Endothelial cell of umbilical vein (primary cell): ENCODE measurements around the gene PLPPR2. TPM values are rescaled to one million over a fixed set of nuclear protein-coding genes. Genes with fewer than 3 reads are reported as not detected.
A peak's percentile ranks its signal among the peaks of the same experiment; 100 is the strongest.
"Not testable (repeated sequence)": the region's sequence is repeated elsewhere in the genome, so short reads cannot be mapped to it uniquely, and the experiment has no call there.

Source experiments
- BruUV-seq: library from RNA; stranded (reverse); fragments of 400-500 nt; replicated peaks from 2 replicates; lab custom pipeline; 2021; lab: Mats Ljungman, UMichigan
- CTCF ChIA-PET: fragments of 300-600, 350-600 bp; sonication (Branson Sonifier 250); formaldehyde crosslinking; loops from one replicate; lab custom pipeline; 2021; ENCODE audit warnings: antibody characterized with exemption, inconsistent platforms; lab: Charles Lee
- POLR2A ChIA-PET: fragments of 300-600, 350-600 bp; sonication (Branson Sonifier 250); formaldehyde crosslinking; loops from one replicate; lab custom pipeline; 2021; ENCODE audit warnings: antibody characterized with exemption, inconsistent platforms; lab: Charles Lee
- DNase-seq: peaks from one replicate; pipeline ENCODE4 v3.0.0-alpha.2; 2011; ENCODE audit warnings: low read depth, low spot score
- FAIRE-seq: peaks from 2 replicates; lab custom pipeline; 2011; peaks lifted over from hg19 to GRCh38; lab: Jason Lieb, UNC
- H2AFZ ChIP-seq: 2 replicates; pipeline ENCODE4 v1.6.0; 2012; ENCODE audit warnings: low read depth, low read length, control low read depth, inconsistent platforms
- H3K27ac ChIP-seq: 2 replicates; pipeline ENCODE4 v1.5.1; 2011; ENCODE audit warnings: low read depth, mild to moderate bottlenecking, control low read depth, low read length, moderate library complexity; ENCODE audit not compliant: insufficient read depth
- H3K27me3 ChIP-seq, 2 experiments: 2 replicates each; pipeline versions ENCODE4 v1.6.0 to v1.6.1; 2011; ENCODE audit warnings: low read length in 2 of 2, mixed read lengths in 1 of 2; ENCODE audit not compliant: control insufficient read depth in 2 of 2, insufficient read depth in 2 of 2
- H3K36me3 ChIP-seq, 2 experiments: 2 replicates in 1 of 2; 3 replicates in 1 of 2; pipeline ENCODE4 v1.5.1; 2011; ENCODE audit warnings: low read length in 2 of 2, mild to moderate bottlenecking in 1 of 2, moderate library complexity in 1 of 2; ENCODE audit not compliant: control insufficient read depth in 2 of 2, insufficient read depth in 2 of 2; ENCODE audit errors: extremely low read depth in 1 of 2
- H3K4me1 ChIP-seq: 3 replicates; pipeline ENCODE4 v1.5.1; 2011; ENCODE audit warnings: mild to moderate bottlenecking, low read length; ENCODE audit not compliant: control insufficient read depth, insufficient read depth; ENCODE audit errors: extremely low read depth
- H3K4me2 ChIP-seq: 2 replicates; pipeline ENCODE4 v1.6.1; 2011; ENCODE audit warnings: low read length, control low read depth, mixed read lengths; ENCODE audit not compliant: insufficient read depth
- H3K4me3 ChIP-seq, 3 experiments: fragments of 200-600 bp in 1 of 3; sonication (generic), shearing (Covaris generic) in 1 of 3; replicated peaks in 1 of 3; 2 replicates each; pipeline ENCODE4 v1.5.1; 2011 to 2016; ENCODE audit warnings: control low read depth in 3 of 3, low read length in 3 of 3, mild to moderate bottlenecking in 2 of 3, inconsistent platforms in 1 of 3, low read depth in 1 of 3, moderate library complexity in 1 of 3; ENCODE audit not compliant: insufficient read depth in 1 of 3
- H3K79me2 ChIP-seq: 2 replicates; pipeline ENCODE4 v1.6.0; 2012; ENCODE audit warnings: low read length, inconsistent platforms; ENCODE audit not compliant: control insufficient read depth, insufficient read depth
- H3K9ac ChIP-seq: replicated peaks from 2 replicates; pipeline ENCODE3; 2011; ENCODE audit warnings: low read length, control low read depth; ENCODE audit not compliant: insufficient read depth; ENCODE audit errors: extremely low read depth
- H3K9me1 ChIP-seq: replicated peaks from 3 replicates; pipeline ENCODE4 v1.6.0; 2011; ENCODE audit warnings: mild to moderate bottlenecking, low read length; ENCODE audit not compliant: control insufficient read depth, insufficient read depth; ENCODE audit errors: extremely low read depth
- H3K9me3 ChIP-seq: replicated peaks from 2 replicates; pipeline ENCODE4 v1.5.1; 2012; ENCODE audit warnings: low read length, inconsistent platforms; ENCODE audit not compliant: control insufficient read depth, insufficient read depth
- H4K20me1 ChIP-seq: replicated peaks from 2 replicates; pipeline ENCODE3; 2011; ENCODE audit warnings: mild to moderate bottlenecking, low read length; ENCODE audit not compliant: control insufficient read depth, insufficient read depth; ENCODE audit errors: extremely low read depth
- CTCF ChIP-seq, 2 donors: IDR thresholded peaks; 1 replicate in 1 of 2; 2 replicates in 1 of 2; pipeline ENCODE4 v1.5.1; 2011; ENCODE audit warnings: low read length in 2 of 2, mild to moderate bottlenecking in 2 of 2, moderate library complexity in 2 of 2, control low read depth in 1 of 2, inconsistent platforms in 1 of 2, low read depth in 1 of 2; ENCODE audit not compliant: insufficient read depth in 1 of 2; ENCODE audit errors: extremely low read depth in 1 of 2
- JUN ChIP-seq: IDR thresholded peaks from 2 replicates; pipeline ENCODE4 v1.6.1; 2011; ENCODE audit warnings: borderline replicate concordance, low read depth; ENCODE audit not compliant: insufficient read length, insufficient read depth
- dilution Hi-C: fragments of 300-500 bp; cut with MboI; formaldehyde crosslinking; loops from one replicate; pipeline ENCODE4 v1.15.0; 2019; ENCODE audit warnings: low sequenced_read_pairs; ENCODE audit not compliant: extremely low pct_ligation_motif_present
- intact Hi-C: fragments of 100-400 bp; cut with micrococcal nuclease; formaldehyde crosslinking; loops from one replicate; pipeline ENCODE4 v1.10.0; 2022
- polyA plus RNA-seq, 4 experiments: library from polyadenylated mRNA; depleted of rRNA in 3 of 4; stranded (reverse) in 3 of 4; unstranded in 1 of 4; fragments of >200 nt; gene quantifications; 2 replicates each; pipeline versions ENCODE4 v1.2.1 to v1.2.3, GENCODE V29; 2011 to 2012; ENCODE audit warnings: missing spikeins in 1 of 4
- total RNA-seq: library from RNA; stranded (reverse); gene quantifications from 2 replicates; pipeline ENCODE4 v1.2.3, GENCODE V29; 2021

Gene PLPPR2
- total and polyA plus RNA-seq, 2 donors (not counting 3 experiments of a cell fraction or from before 2014, with no cell fraction given), result 23.7 to 28.7 TPM

GRCh38 chr19:11405846-11406643, 50.8 kb downstream of the PLPPR2 start:
- Histone ChIP-seq H3K9ac (no peak overlapping the region), H3K4me2 (no peak overlapping the region), H3K9me1 (no peaks in the 10 kb centered on the region), H3K36me3 (no peaks in the 10 kb centered on the region), H3K4me1 (no peaks in the 10 kb centered on the region), H3K27ac (no peak overlapping the region), H3K9me3 (no peaks in the 10 kb centered on the region), H3K4me3 (no peak overlapping the region), H2AFZ (peak overlapping the region; percentile 54), H3K27me3 (no peaks in the 10 kb centered on the region), H4K20me1 (no peaks in the 10 kb centered on the region), H3K79me2 (no peaks in the 10 kb centered on the region)
- ChIA-PET POLR2A (no interaction called here), CTCF (interaction anchor here (0.6 to 2.7 kb wide), 8 partner anchors 16 to 112 kb away, joined by 3 to 22 read pairs (median 4); partner anchors contain the start of genes EPOR and SWSAP1)
- intact Hi-C loops (loop anchor here (2.0 kb wide), 1 partner anchor 21 kb away; the partner anchor contains the start of gene EPOR), dilution Hi-C loops (no loop called here)
- no TSS peak for BruUV-seq
- TF ChIP-seq JUN (no peak), CTCF (IDR thresholded peaks at IDR 0.05; ENCODE audit: extremely low read depth in 1 of 2, insufficient read depth in 1 of 2, low read depth in 1 of 2, low read length in 2 of 2) (peak in 1 of 2 donors; percentile 53)
- no peak for DNase-seq
- no peak for FAIRE-seq

- CTCF ChIA-PET, result interaction anchor here (1.1 to 2.7 kb wide), 8 partner anchors 15 to 113 kb away, joined by 3 to 22 read pairs (median 4); partner anchors contain the start of genes EPOR and SWSAP1
- DNase-seq, H3K36me3 ChIP-seq, dilution Hi-C loops, H3K4me3 ChIP-seq, H3K4me2 ChIP-seq, H3K9me3 ChIP-seq, H3K79me2 ChIP-seq, BruUV-seq, H4K20me1 ChIP-seq, H3K27me3 ChIP-seq, H3K4me1 ChIP-seq, POLR2A ChIA-PET, H3K9me1 ChIP-seq, H3K27ac ChIP-seq, H2AFZ ChIP-seq, FAIRE-seq, H3K9ac ChIP-seq: not testable (repeated sequence)
- intact Hi-C loops, result loop anchor here (2.0 kb wide), 1 partner anchor 22 kb away; the partner anchor contains the start of gene EPOR
Observed at GRCh38 chr19:11406703-11407236, 51.5 kb downstream of the PLPPR2 start.
